OCI-LY3 (cell line): ENCODE results near the gene KDM4B.

Source experiments
- H2AFZ ChIP-seq: fragments of 200-600, 300-600 bp; shearing (Covaris generic); 2 replicates; pipeline ENCODE4 v1.6.0; 2014; ENCODE audit warnings: antibody characterized with exemption, low read depth, low read length
- H3K27ac ChIP-seq: fragments of 200-600, 300-600 bp; sonication (generic); 2 replicates; pipeline ENCODE4 v1.5.1; 2014; ENCODE audit warnings: mild to moderate bottlenecking, low read length, moderate library complexity, mixed read lengths
- H3K27me3 ChIP-seq: fragments of 200-600, 300-600 bp; sonication (generic); 2 replicates; pipeline ENCODE4 v1.6.1; 2014; ENCODE audit warnings: low read depth, low read length, mixed read lengths
- H3K36me3 ChIP-seq: fragments of 200-600, 300-600 bp; sonication (generic); replicated peaks from 2 replicates; pipeline ENCODE3; 2014; ENCODE audit warnings: low read depth, low read length, mixed read lengths
- H3K4me1 ChIP-seq: fragments of 300-600, 200-600 bp; sonication (generic); 2 replicates; pipeline ENCODE4 v1.6.1; 2014; ENCODE audit warnings: low read length, mixed read lengths
- H3K4me2 ChIP-seq: fragments of 200-600, 300-600 bp; sonication (generic); 2 replicates; pipeline ENCODE4 v1.6.1; 2014; ENCODE audit warnings: low read length, mixed read lengths
- H3K4me3 ChIP-seq: fragments of 300-600, 200-600 bp; sonication (generic); 2 replicates; pipeline ENCODE4 v1.5.1; 2014; ENCODE audit warnings: antibody characterized with exemption, mild to moderate bottlenecking, low read length, moderate library complexity
- H3K79me2 ChIP-seq: fragments of 300-600, 200-600 bp; shearing (Covaris generic); 2 replicates; pipeline ENCODE4 v1.6.1; 2014; ENCODE audit warnings: mild to moderate bottlenecking, low read length, mixed read lengths
- H3K9ac ChIP-seq: fragments of 300-600, 200-600 bp; shearing (Covaris generic); 2 replicates; pipeline ENCODE4 v1.6.0; 2014; ENCODE audit warnings: mild to moderate bottlenecking, low read length, moderate library complexity
- H3K9me3 ChIP-seq: fragments of 200-600, 300-600 bp; shearing (Covaris generic); 2 replicates; pipeline ENCODE4 v1.6.1; 2014; ENCODE audit warnings: low read length, mixed read lengths; ENCODE audit not compliant: insufficient read depth
- H4K20me1 ChIP-seq: fragments of 200-600, 300-600 bp; sonication (generic); 2 replicates; pipeline ENCODE4 v1.6.1; 2016; ENCODE audit warnings: low read length, mixed read lengths; ENCODE audit not compliant: insufficient read depth
- EZH2phosphoT487 ChIP-seq: fragments of 200-600 bp; shearing (Covaris generic); IDR thresholded peaks from 2 replicates; pipeline ENCODE4 v1.6.1; 2018; ENCODE audit warnings: antibody characterized with exemption, mixed run types, low read depth
- TF ChIP-seq, protein P1 (sequence below): fragments of 200-600, 300-600 bp; sonication (generic); IDR thresholded peaks from 2 replicates; pipeline ENCODE4 v1.5.1; 2014; ENCODE audit warnings: antibody characterized with exemption, low read length, low read depth

The KDM4B gene

DNA sequence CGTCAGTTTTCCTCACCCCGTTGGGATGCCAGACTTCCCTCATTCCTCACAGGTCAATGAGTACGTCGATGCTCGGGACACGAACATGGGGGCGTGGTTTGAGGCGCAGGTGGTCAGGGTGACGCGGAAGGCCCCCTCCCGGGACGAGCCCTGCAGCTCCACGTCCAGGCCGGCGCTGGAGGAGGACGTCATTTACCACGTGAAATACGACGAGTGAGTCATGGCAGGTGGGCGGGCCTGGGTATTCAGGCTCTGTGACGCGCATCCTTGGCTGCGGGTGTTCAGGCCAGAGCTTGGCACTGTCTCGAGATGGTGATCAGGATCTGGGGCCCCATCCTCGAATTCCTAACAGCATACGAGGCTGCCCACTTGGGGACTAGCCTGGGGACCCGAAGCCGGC is 38.2 kb upstream of the KDM4B start:
- H2AFZ ChIP-seq = no peak overlapping the region
- H3K4me1 ChIP-seq = no peaks in the 10 kb centered on the region
- H3K4me2 ChIP-seq = no peak overlapping the region
- no peak overlapping the region for H3K27ac ChIP-seq
- no peaks in the 10 kb centered on the region for H3K9me3 ChIP-seq
- no peaks in the 10 kb centered on the region for H3K27me3 ChIP-seq
- peaks cover 53% of the 10 kb centered on the region for H3K36me3 ChIP-seq
- peaks cover 67% of the 10 kb centered on the region for H3K79me2 ChIP-seq
- no peak overlapping the region for H3K4me3 ChIP-seq
- H4K20me1 ChIP-seq = peaks cover 53% of the 10 kb centered on the region
- no peak overlapping the region for H3K9ac ChIP-seq
- TF ChIP-seq, protein P1, sequence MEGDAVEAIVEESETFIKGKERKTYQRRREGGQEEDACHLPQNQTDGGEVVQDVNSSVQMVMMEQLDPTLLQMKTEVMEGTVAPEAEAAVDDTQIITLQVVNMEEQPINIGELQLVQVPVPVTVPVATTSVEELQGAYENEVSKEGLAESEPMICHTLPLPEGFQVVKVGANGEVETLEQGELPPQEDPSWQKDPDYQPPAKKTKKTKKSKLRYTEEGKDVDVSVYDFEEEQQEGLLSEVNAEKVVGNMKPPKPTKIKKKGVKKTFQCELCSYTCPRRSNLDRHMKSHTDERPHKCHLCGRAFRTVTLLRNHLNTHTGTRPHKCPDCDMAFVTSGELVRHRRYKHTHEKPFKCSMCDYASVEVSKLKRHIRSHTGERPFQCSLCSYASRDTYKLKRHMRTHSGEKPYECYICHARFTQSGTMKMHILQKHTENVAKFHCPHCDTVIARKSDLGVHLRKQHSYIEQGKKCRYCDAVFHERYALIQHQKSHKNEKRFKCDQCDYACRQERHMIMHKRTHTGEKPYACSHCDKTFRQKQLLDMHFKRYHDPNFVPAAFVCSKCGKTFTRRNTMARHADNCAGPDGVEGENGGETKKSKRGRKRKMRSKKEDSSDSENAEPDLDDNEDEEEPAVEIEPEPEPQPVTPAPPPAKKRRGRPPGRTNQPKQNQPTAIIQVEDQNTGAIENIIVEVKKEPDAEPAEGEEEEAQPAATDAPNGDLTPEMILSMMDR = no peak
- no peak for TF ChIP-seq EZH2phosphoT487

DNA sequence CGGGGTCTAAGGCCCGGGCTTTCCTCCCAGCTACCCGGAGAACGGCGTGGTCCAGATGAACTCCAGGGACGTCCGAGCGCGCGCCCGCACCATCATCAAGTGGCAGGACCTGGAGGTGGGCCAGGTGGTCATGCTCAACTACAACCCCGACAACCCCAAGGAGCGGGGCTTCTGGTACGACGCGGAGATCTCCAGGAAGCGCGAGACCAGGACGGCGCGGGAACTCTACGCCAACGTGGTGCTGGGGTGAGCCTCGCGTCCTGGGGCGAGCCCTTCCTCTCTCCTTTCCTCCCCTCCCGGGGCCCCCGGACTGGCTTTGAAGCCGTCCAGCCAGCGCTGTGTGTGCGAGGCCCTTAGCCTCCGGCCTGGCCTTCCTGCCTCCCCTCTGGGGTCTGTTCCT is 36.2 kb upstream of the KDM4B start:
- TF ChIP-seq EZH2phosphoT487 = no peak
- TF ChIP-seq, protein P1 = no peak
- Histone ChIP-seq H3K4me2 (no peak overlapping the region), H3K27me3 (no peaks in the 10 kb centered on the region), H3K79me2 (peaks cover 58% of the 10 kb centered on the region), H3K4me1 (no peaks in the 10 kb centered on the region), H2AFZ (no peak overlapping the region), H3K36me3 (peaks cover 52% of the 10 kb centered on the region), H3K9me3 (no peaks in the 10 kb centered on the region), H3K27ac (no peak overlapping the region), H3K4me3 (no peak overlapping the region), H4K20me1 (peaks cover 44% of the 10 kb centered on the region), H3K9ac (no peak overlapping the region)

DNA sequence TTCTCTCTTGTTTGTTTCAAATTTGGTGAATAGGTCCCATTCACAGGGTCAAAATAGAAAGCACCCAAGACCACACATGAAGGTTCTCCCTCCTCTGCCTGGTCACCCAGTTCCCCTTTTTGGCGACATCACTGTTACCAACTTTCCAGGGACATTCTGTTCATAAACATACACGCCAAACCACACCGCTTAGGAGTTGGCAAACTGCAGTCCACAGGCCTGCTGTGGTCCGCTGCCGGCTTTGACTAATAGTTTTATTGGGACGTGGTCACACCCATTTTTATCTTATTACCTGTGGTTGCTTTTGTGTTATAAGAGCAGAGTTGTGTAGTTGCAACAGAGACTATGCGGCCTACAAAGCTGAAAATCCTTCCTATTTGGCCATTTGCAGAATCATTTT is 35.4 kb upstream of the KDM4B start:
- Histone ChIP-seq H3K27ac (no peak overlapping the region), H3K9ac (no peak overlapping the region), H3K36me3 (peaks cover 51% of the 10 kb centered on the region)

DNA sequence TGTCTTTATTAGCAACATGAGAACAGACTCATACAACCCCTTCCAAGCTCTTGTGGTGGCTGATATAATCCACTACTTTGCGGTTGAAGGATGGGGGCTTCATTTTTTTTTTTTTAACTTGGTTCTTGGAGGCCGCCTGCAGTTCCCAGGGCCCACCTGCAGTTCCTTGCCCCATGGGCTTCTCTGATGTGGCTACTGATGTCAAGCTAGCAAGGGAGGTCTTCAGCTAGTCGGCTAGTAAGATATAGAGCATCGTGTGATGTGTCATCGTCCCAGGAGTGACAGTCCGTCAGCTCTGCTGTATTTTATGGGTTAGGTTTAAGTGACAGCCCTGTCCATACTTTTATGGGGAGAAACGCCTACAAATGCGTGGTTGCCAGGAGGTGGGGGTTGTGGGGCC is 33.5 kb upstream of the KDM4B start:
- H3K79me2 ChIP-seq = peaks cover 55% of the 10 kb centered on the region
- peaks cover 41% of the 10 kb centered on the region for H3K36me3 ChIP-seq
- no peak overlapping the region for H3K27ac ChIP-seq

More for the DNA sequence above, 35.4 kb upstream of the KDM4B start:
- H3K4me1 ChIP-seq = no peaks in the 10 kb centered on the region
- H2AFZ ChIP-seq = no peak overlapping the region
- no peaks in the 10 kb centered on the region for H3K9me3 ChIP-seq
- TF ChIP-seq EZH2phosphoT487 = no peak
- no peak overlapping the region for H3K4me2 ChIP-seq
- H3K27me3 ChIP-seq = no peaks in the 10 kb centered on the region
- H3K79me2 ChIP-seq = peaks cover 57% of the 10 kb centered on the region
- no peak overlapping the region for H3K4me3 ChIP-seq
- H4K20me1 ChIP-seq = peaks cover 41% of the 10 kb centered on the region

More for the DNA sequence above, 33.5 kb upstream of the KDM4B start:
- Histone ChIP-seq H3K4me1 (no peaks in the 10 kb centered on the region), H3K9ac (no peak overlapping the region), H3K4me3 (no peak overlapping the region), H3K9me3 (no peaks in the 10 kb centered on the region), H2AFZ (no peak overlapping the region), H4K20me1 (peaks cover 33% of the 10 kb centered on the region; the same call in 1 of the 2 replicates), H3K4me2 (no peak overlapping the region), H3K27me3 (no peaks in the 10 kb centered on the region)
- TF ChIP-seq, protein P1 = no peak
- no peak for TF ChIP-seq EZH2phosphoT487
